Loucy (cell line): Measurements from ENCODE around the gene BACE1.

Experiments used
- H2AFZ ChIP-seq: fragments of 200-600 bp; sonication (generic); 2 replicates; pipeline ENCODE4 v1.6.0; 2016; ENCODE audit warnings: antibody characterized with exemption, mild to moderate bottlenecking, low read length, moderate library complexity
- H3F3A ChIP-seq: fragments of 200-600 bp; 2 replicates; pipeline ENCODE4 v1.6.0; 2016; ENCODE audit warnings: antibody characterized with exemption, low read depth, mild to moderate bottlenecking
- H3K27me3 ChIP-seq: fragments of 200-600 bp; sonication (generic); 2 replicates; pipeline ENCODE4 v1.6.1; 2014; ENCODE audit warnings: low read length, mild to moderate bottlenecking; ENCODE audit not compliant: insufficient read depth, poor library complexity, severe bottlenecking
- H3K36me3 ChIP-seq: fragments of 200-600 bp; sonication (generic); 2 replicates; pipeline ENCODE4 v1.6.1; 2016; ENCODE audit warnings: low read length; ENCODE audit not compliant: insufficient read depth
- H3K4me1 ChIP-seq: fragments of 200-600 bp; sonication (generic); 2 replicates; pipeline ENCODE4 v1.5.1; 2014; ENCODE audit warnings: low read length, mild to moderate bottlenecking; ENCODE audit not compliant: insufficient read depth, poor library complexity, severe bottlenecking
- H3K4me2 ChIP-seq: fragments of 200-600 bp; sonication (generic); 2 replicates; pipeline ENCODE4 v1.6.0; 2014; ENCODE audit warnings: antibody characterized with exemption, low read length, low read depth, mild to moderate bottlenecking; ENCODE audit not compliant: poor library complexity, severe bottlenecking
- H3K4me3 ChIP-seq: fragments of 200-600 bp; sonication (generic); 2 replicates; pipeline ENCODE4 v1.5.1; 2014; ENCODE audit warnings: low read length, mild to moderate bottlenecking, mixed read lengths; ENCODE audit not compliant: poor library complexity, severe bottlenecking
- H3K79me2 ChIP-seq: fragments of 200-600 bp; sonication (generic); 2 replicates; pipeline ENCODE4 v1.6.1; 2014; ENCODE audit warnings: low read length; ENCODE audit not compliant: insufficient read depth
- H3K9ac ChIP-seq: fragments of 200-600 bp; sonication (generic); 2 replicates; pipeline ENCODE4 v1.6.0; 2014; ENCODE audit warnings: mild to moderate bottlenecking, low read depth, low read length, moderate library complexity; ENCODE audit not compliant: poor library complexity, severe bottlenecking
- H3K9me2 ChIP-seq: fragments of 200-600 bp; sonication (generic); replicated peaks from 2 replicates; pipeline ENCODE4 v1.6.1; 2016; ENCODE audit warnings: low read depth, low read length, mixed read lengths
- H3K9me3 ChIP-seq: fragments of 200-600 bp; sonication (generic); 2 replicates; pipeline ENCODE4 v1.6.1; 2014; ENCODE audit warnings: mild to moderate bottlenecking, antibody characterized with exemption, low read length, low read depth; ENCODE audit not compliant: insufficient read depth
- H4K20me1 ChIP-seq: fragments of 200-600 bp; sonication (generic); 2 replicates; pipeline ENCODE4 v1.6.0; 2014; ENCODE audit warnings: antibody characterized with exemption, low read length, mild to moderate bottlenecking; ENCODE audit not compliant: insufficient read depth, poor library complexity, severe bottlenecking
- EZH2phosphoT487 ChIP-seq: fragments of 200-600 bp; IDR thresholded peaks from 2 replicates; pipeline ENCODE4 v1.6.1; 2018; ENCODE audit warnings: antibody characterized with exemption, mild to moderate bottlenecking, moderate library complexity, borderline replicate concordance
- TF ChIP-seq, protein P1 (sequence below): fragments of 200-600 bp; sonication (generic); conservative IDR thresholded peaks from 2 replicates; pipeline ENCODE4 v1.5.1; 2014; ENCODE audit warnings: mild to moderate bottlenecking, antibody characterized with exemption, low read length

The BACE1 gene

DNA sequence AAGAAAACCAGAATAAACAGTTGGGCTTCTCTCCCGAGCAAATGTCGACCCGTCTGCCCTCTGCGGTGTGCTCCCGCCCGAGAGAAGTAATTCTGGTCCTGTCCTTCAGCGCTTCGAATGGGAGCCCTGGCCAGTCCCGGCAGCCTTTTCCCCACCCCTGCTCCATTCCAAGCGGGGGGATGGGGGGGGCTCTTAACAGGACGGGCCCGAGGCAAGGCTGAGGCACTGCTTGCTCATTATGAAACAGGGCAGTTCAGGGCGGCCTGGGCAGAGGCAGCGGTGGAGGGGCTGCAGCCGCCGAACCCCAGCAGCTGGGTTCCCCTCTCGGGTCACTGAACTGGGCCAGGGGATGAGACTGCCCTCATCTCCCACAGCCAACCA is 15.8 kb downstream of the BACE1 start:
- H3K9ac ChIP-seq = no peak overlapping the region
- H3K27me3 ChIP-seq = no peaks in the 10 kb centered on the region
- no peaks in the 10 kb centered on the region for H3K4me1 ChIP-seq
- H3K9me2 ChIP-seq = no peaks in the 10 kb centered on the region
- H3K36me3 ChIP-seq = no peaks in the 10 kb centered on the region
- no peak overlapping the region for H3K4me2 ChIP-seq
- no peaks in the 10 kb centered on the region for H3K79me2 ChIP-seq
- H3K9me3 ChIP-seq = no peaks in the 10 kb centered on the region
- no peak overlapping the region for H3K4me3 ChIP-seq
- no peak overlapping the region for H2AFZ ChIP-seq
- no peak for TF ChIP-seq EZH2phosphoT487
- TF ChIP-seq, protein P1, sequence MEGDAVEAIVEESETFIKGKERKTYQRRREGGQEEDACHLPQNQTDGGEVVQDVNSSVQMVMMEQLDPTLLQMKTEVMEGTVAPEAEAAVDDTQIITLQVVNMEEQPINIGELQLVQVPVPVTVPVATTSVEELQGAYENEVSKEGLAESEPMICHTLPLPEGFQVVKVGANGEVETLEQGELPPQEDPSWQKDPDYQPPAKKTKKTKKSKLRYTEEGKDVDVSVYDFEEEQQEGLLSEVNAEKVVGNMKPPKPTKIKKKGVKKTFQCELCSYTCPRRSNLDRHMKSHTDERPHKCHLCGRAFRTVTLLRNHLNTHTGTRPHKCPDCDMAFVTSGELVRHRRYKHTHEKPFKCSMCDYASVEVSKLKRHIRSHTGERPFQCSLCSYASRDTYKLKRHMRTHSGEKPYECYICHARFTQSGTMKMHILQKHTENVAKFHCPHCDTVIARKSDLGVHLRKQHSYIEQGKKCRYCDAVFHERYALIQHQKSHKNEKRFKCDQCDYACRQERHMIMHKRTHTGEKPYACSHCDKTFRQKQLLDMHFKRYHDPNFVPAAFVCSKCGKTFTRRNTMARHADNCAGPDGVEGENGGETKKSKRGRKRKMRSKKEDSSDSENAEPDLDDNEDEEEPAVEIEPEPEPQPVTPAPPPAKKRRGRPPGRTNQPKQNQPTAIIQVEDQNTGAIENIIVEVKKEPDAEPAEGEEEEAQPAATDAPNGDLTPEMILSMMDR = no peak
- H3F3A ChIP-seq = no peaks in the 10 kb centered on the region
- H4K20me1 ChIP-seq = no peaks in the 10 kb centered on the region

DNA sequence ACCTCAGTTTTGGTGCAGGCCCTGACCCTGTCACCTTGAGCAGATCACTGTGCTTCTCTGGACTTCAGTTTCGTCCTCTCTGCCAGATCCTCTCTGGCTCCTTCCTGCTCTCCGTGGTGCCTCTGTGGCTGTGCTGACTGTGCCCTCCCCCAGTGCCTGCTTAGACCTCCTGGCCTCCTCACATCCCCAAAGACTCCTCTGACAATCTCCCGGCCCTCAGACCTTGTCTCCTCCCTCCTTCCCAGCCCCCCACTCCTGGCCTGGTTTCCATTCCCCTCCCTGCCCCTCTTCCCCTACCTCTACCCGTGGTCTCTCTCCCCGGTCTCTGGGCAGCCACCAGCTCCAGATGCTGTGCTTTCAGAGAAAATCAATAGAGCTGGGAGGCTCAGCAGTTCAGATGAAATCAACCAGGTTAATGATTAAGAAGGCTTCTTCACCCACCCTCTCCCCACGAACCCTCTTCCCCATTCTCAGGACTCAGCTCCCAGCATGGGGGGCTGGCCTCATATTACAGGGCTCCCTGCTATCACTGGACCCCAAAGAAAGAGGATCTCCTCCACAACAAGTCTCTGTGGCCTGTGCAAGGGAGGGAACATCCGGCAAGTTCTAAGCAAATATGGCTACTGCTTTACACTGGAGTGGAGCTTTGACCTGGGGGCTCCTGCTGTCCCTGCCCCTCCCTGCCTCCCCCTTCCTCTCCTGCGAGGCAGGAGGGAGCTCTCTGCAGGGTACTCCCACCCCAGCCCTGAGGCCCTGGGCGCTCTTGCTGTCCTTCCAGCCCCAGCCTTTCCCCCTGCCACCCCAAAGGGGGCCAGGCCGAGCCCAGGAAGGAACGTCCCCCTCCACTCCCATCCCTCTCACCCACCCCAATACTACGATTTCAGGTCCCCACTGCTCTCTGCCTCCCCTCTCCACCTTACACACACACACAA is 16.4 kb downstream of the BACE1 start:
- Histone ChIP-seq H3K27me3 (no peaks in the 10 kb centered on the region), H3K4me1 (no peaks in the 10 kb centered on the region), H3K4me2 (no peak overlapping the region), H3K9me3 (no peaks in the 10 kb centered on the region), H3F3A (no peaks in the 10 kb centered on the region), H3K36me3 (no peaks in the 10 kb centered on the region), H3K79me2 (no peaks in the 10 kb centered on the region), H3K9me2 (no peaks in the 10 kb centered on the region), H3K9ac (no peak overlapping the region), H2AFZ (no peak overlapping the region), H3K4me3 (no peak overlapping the region), H4K20me1 (no peaks in the 10 kb centered on the region)
- TF ChIP-seq, protein P1 = no peak
- TF ChIP-seq EZH2phosphoT487 = no peak

- no peaks in the 10 kb centered on the region for H3K9me2 ChIP-seq
- H3K4me3 ChIP-seq = no peak overlapping the region
- H3K9me3 ChIP-seq = no peaks in the 10 kb centered on the region
- H4K20me1 ChIP-seq = no peaks in the 10 kb centered on the region
- no peaks in the 10 kb centered on the region for H3K27me3 ChIP-seq
- no peak overlapping the region for H2AFZ ChIP-seq
- H3K9ac ChIP-seq = no peak overlapping the region
- no peaks in the 10 kb centered on the region for H3K79me2 ChIP-seq
- no peaks in the 10 kb centered on the region for H3F3A ChIP-seq
- TF ChIP-seq, protein P1 = no peak
- no peak for TF ChIP-seq EZH2phosphoT487
- no peak overlapping the region for H3K4me2 ChIP-seq
- H3K4me1 ChIP-seq = no peaks in the 10 kb centered on the region
- H3K36me3 ChIP-seq = no peaks in the 10 kb centered on the region
These were observed 17.9 kb downstream of the BACE1 start for GRCh38 chr11:117298195-117298594.
